ENCODE data around the gene ERC1.

ERC1 gene

DNA sequence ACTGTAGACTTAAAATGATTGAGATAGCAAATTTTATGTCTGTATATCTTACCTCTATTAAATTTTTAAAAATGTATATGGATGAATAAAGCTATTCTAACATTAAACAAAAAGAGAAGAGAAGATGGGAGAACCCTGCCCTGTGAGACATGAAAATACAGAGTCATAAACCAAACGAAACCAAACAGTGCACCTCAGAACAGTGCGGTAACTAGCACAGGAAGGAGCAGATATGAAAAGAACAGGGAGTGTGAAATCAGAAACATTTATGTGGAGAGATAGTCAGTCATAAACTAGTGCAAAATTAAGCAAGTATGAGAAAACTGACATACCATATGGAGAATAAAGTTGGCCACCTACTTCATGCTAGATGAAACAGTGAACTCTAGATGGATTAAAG is 135.1 kb downstream of the ERC1 start:
- Histone ChIP-seq H2BK12ac (ENCODE audit: low read length in 2 of 2) (no peak overlapping the region), H2BK5ac (ENCODE audit: low read depth, low read length, poor library complexity, severe bottlenecking) (no peak overlapping the region), H3K4me3 (ENCODE audit: insufficient read depth in 1 of 2, low read depth in 1 of 2, low read length in 2 of 2) (no peak overlapping the region), H3K9me3 (ENCODE audit: control insufficient read depth, low read length) (no peaks in the 10 kb centered on the region), H3K4me1 (ENCODE audit: control insufficient read depth, insufficient read depth, low read depth, low read length) (no peaks in the 10 kb centered on the region), H2AFZ (ENCODE audit: low read depth, low read length) (no peak overlapping the region), H4K91ac (ENCODE audit: low read length) (no peak overlapping the region), H3K14ac (ENCODE audit: low read length in 2 of 2) (no peak overlapping the region), H3K9ac (ENCODE audit: low read length) (no peak overlapping the region), H3K23ac (ENCODE audit: low read length in 2 of 2) (no peak overlapping the region), H2AK5ac (ENCODE audit: low read length, severe bottlenecking) (no peak overlapping the region), H2BK120ac (ENCODE audit: low read depth, low read length) (no peak overlapping the region), H3K27me3 (ENCODE audit: control insufficient read depth in 1 of 2, insufficient read depth in 1 of 2, low read length in 2 of 2) (no peaks in the 10 kb centered on the region), H3K18ac (ENCODE audit: low read depth in 1 of 2, low read length in 2 of 2) (no peak overlapping the region), H2BK15ac (ENCODE audit: low read depth, poor library complexity, severe bottlenecking) (no peak overlapping the region), H3K36me3 (ENCODE audit: control insufficient read depth in 1 of 2, insufficient read depth in 2 of 2, low read depth in 1 of 2, low read length in 2 of 2) (peaks cover 0 to 14% of the 10 kb centered on the region in 2 experiments), H3K4ac (ENCODE audit: low read depth in 1 of 2, low read length in 2 of 2) (no peak overlapping the region), H4K8ac (ENCODE audit: low read length) (no peak overlapping the region), H3K4me2 (ENCODE audit: low read length, poor library complexity, severe bottlenecking) (no peak overlapping the region), H3K27ac (ENCODE audit: low read length, poor library complexity, severe bottlenecking) (no peak overlapping the region), H3K79me1 (replicated peaks; ENCODE audit: low read length, poor library complexity, severe bottlenecking) (peaks cover 6% of the 10 kb centered on the region)
- 96% methylated on average over 2 of the region's 2 CpGs for WGBS
- DNase-seq, result no peak

DNA sequence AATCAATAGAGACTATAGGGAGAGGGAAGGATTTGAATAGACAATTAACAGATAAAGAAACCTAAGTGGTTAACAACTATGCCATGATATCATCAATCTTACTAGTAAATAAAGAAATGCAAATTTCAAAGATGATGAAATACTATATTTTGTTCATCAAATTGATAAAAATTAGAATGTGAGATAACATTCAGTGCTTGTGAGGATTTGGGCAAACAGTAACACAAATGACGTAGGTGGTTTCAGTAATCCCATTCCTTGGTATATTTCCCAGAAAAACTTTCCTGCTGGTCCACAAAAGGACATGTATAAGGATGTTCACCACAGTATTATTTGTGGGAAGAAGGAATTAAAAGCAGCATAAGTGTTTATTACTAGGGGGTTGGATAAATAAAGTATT is 136.0 kb downstream of the ERC1 start:
- DNase-seq, result no peak
- H2BK5ac ChIP-seq (ENCODE audit: low read depth, low read length, poor library complexity, severe bottlenecking), result no peak overlapping the region
- no peak overlapping the region for H3K4me3 ChIP-seq (ENCODE audit: insufficient read depth in 1 of 2, low read depth in 1 of 2, low read length in 2 of 2)
- H3K4ac ChIP-seq (ENCODE audit: low read depth in 1 of 2, low read length in 2 of 2), result no peak overlapping the region
- no peaks in the 10 kb centered on the region for H3K27me3 ChIP-seq (ENCODE audit: control insufficient read depth in 1 of 2, insufficient read depth in 1 of 2, low read length in 2 of 2)
- H3K18ac ChIP-seq (ENCODE audit: low read depth in 1 of 2, low read length in 2 of 2), result no peak overlapping the region
- H2BK120ac ChIP-seq (ENCODE audit: low read depth, low read length), result no peak overlapping the region
- no peak overlapping the region for H3K27ac ChIP-seq (ENCODE audit: low read length, poor library complexity, severe bottlenecking)
- no peak overlapping the region for H2BK15ac ChIP-seq (ENCODE audit: low read depth, poor library complexity, severe bottlenecking)
- no peak overlapping the region for H3K14ac ChIP-seq (ENCODE audit: low read length in 2 of 2)
- no peak overlapping the region for H4K91ac ChIP-seq (ENCODE audit: low read length)
- WGBS, result 100% methylated on average over 1 of the region's 1 CpG
- H3K23ac ChIP-seq (ENCODE audit: low read length in 2 of 2), result no peak overlapping the region
- peaks cover 5% of the 10 kb centered on the region for H3K79me1 ChIP-seq (replicated peaks; ENCODE audit: low read length, poor library complexity, severe bottlenecking)
- H2AK5ac ChIP-seq (ENCODE audit: low read length, severe bottlenecking), result no peak overlapping the region
- no peak overlapping the region for H2AFZ ChIP-seq (ENCODE audit: low read depth, low read length)
- H2BK12ac ChIP-seq (ENCODE audit: low read length in 2 of 2), result no peak overlapping the region
- no peak overlapping the region for H4K8ac ChIP-seq (ENCODE audit: low read length)
- H3K9ac ChIP-seq (ENCODE audit: low read length), result no peak overlapping the region
- no peaks in the 10 kb centered on the region for H3K4me1 ChIP-seq (ENCODE audit: control insufficient read depth, insufficient read depth, low read depth, low read length)
- H3K4me2 ChIP-seq (ENCODE audit: low read length, poor library complexity, severe bottlenecking), result no peak overlapping the region
- H3K36me3 ChIP-seq (ENCODE audit: control insufficient read depth in 1 of 2, insufficient read depth in 2 of 2, low read depth in 1 of 2, low read length in 2 of 2), result peaks cover 0 to 11% of the 10 kb centered on the region in 2 experiments
- no peaks in the 10 kb centered on the region for H3K9me3 ChIP-seq (ENCODE audit: control insufficient read depth, low read length)

- no peak overlapping the region for H3K27ac ChIP-seq (ENCODE audit: low read length, poor library complexity, severe bottlenecking)
These were observed 139.1 kb downstream of the ERC1 start for GRCh38 chr12:1130164-1130563.

DNA sequence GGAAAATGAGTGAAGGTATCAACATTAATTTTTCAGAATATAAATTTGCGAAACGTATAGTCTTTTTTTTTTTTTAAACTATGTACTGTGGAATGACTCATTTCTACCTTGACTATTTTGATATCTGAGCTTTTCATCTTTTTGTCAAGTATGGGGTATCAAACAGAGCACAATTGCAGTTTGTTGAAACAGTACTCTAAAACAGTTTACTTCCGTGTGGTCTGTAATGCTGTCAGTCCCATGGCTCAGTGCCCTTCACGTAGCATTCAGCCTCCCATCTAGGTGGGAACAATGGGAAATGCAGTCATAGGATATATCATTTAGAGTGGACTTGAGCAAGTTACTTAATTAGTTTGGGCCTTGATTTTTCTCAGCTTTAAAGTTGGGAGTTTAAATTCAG is 139.5 kb downstream of the ERC1 start:
- H3K23ac ChIP-seq (ENCODE audit: low read length in 2 of 2), result no peak overlapping the region
- H4K91ac ChIP-seq (ENCODE audit: low read length), result no peak overlapping the region
- H3K27me3 ChIP-seq (ENCODE audit: control insufficient read depth in 1 of 2, insufficient read depth in 1 of 2, low read length in 2 of 2), result no peaks in the 10 kb centered on the region
- H3K18ac ChIP-seq (ENCODE audit: low read depth in 1 of 2, low read length in 2 of 2), result no peak overlapping the region
- H3K79me1 ChIP-seq (replicated peaks; ENCODE audit: low read length, poor library complexity, severe bottlenecking), result peaks cover 12% of the 10 kb centered on the region
- no peak overlapping the region for H2BK15ac ChIP-seq (ENCODE audit: low read depth, poor library complexity, severe bottlenecking)
- no peak overlapping the region for H4K8ac ChIP-seq (ENCODE audit: low read length)
- no peak overlapping the region for H3K9ac ChIP-seq (ENCODE audit: low read length)
- no peak overlapping the region for H2AFZ ChIP-seq (ENCODE audit: low read depth, low read length)
- H2BK120ac ChIP-seq (ENCODE audit: low read depth, low read length), result no peak overlapping the region
- no peaks in the 10 kb centered on the region for H3K4me1 ChIP-seq (ENCODE audit: control insufficient read depth, insufficient read depth, low read depth, low read length)
- 99% methylated on average over 2 of the region's 4 CpGs for WGBS
- no peak overlapping the region for H2AK5ac ChIP-seq (ENCODE audit: low read length, severe bottlenecking)
- H3K27ac ChIP-seq (ENCODE audit: low read length, poor library complexity, severe bottlenecking), result no peak overlapping the region
- no peak overlapping the region for H3K4ac ChIP-seq (ENCODE audit: low read depth in 1 of 2, low read length in 2 of 2)
- H3K9me3 ChIP-seq (ENCODE audit: control insufficient read depth, low read length), result no peaks in the 10 kb centered on the region
- H3K14ac ChIP-seq (ENCODE audit: low read length in 2 of 2), result no peak overlapping the region
- DNase-seq, result no peak
- no peak overlapping the region for H2BK5ac ChIP-seq (ENCODE audit: low read depth, low read length, poor library complexity, severe bottlenecking)
- no peak overlapping the region for H3K4me2 ChIP-seq (ENCODE audit: low read length, poor library complexity, severe bottlenecking)
- H3K4me3 ChIP-seq (ENCODE audit: insufficient read depth in 1 of 2, low read depth in 1 of 2, low read length in 2 of 2), result no peak overlapping the region
- peaks cover 0 to 8% of the 10 kb centered on the region in 2 experiments for H3K36me3 ChIP-seq (ENCODE audit: control insufficient read depth in 1 of 2, insufficient read depth in 2 of 2, low read depth in 1 of 2, low read length in 2 of 2)
- no peak overlapping the region for H2BK12ac ChIP-seq (ENCODE audit: low read length in 2 of 2)

More at GRCh38 chr12:1130164-1130563, 139.1 kb downstream of the ERC1 start:
- Histone ChIP-seq H2BK15ac (ENCODE audit: low read depth, poor library complexity, severe bottlenecking) (no peak overlapping the region), H2AK5ac (ENCODE audit: low read length, severe bottlenecking) (no peak overlapping the region), H2BK120ac (ENCODE audit: low read depth, low read length) (no peak overlapping the region), H2AFZ (ENCODE audit: low read depth, low read length) (no peak overlapping the region), H3K18ac (ENCODE audit: low read depth in 1 of 2, low read length in 2 of 2) (no peak overlapping the region), H3K36me3 (ENCODE audit: control insufficient read depth in 1 of 2, insufficient read depth in 2 of 2, low read depth in 1 of 2, low read length in 2 of 2) (peaks cover 0 to 8% of the 10 kb centered on the region in 2 experiments), H2BK5ac (ENCODE audit: low read depth, low read length, poor library complexity, severe bottlenecking) (no peak overlapping the region), H3K23ac (ENCODE audit: low read length in 2 of 2) (no peak overlapping the region), H3K9ac (ENCODE audit: low read length) (no peak overlapping the region), H3K14ac (ENCODE audit: low read length in 2 of 2) (no peak overlapping the region), H3K4ac (ENCODE audit: low read depth in 1 of 2, low read length in 2 of 2) (no peak overlapping the region), H3K4me3 (ENCODE audit: insufficient read depth in 1 of 2, low read depth in 1 of 2, low read length in 2 of 2) (no peak overlapping the region), H2BK12ac (ENCODE audit: low read length in 2 of 2) (no peak overlapping the region), H3K4me2 (ENCODE audit: low read length, poor library complexity, severe bottlenecking) (no peak overlapping the region), H4K91ac (ENCODE audit: low read length) (no peak overlapping the region), H3K27me3 (ENCODE audit: control insufficient read depth in 1 of 2, insufficient read depth in 1 of 2, low read length in 2 of 2) (no peaks in the 10 kb centered on the region), H3K79me1 (replicated peaks; ENCODE audit: low read length, poor library complexity, severe bottlenecking) (peaks cover 12% of the 10 kb centered on the region), H4K8ac (ENCODE audit: low read length) (no peak overlapping the region), H3K4me1 (ENCODE audit: control insufficient read depth, insufficient read depth, low read depth, low read length) (no peaks in the 10 kb centered on the region), H3K9me3 (ENCODE audit: control insufficient read depth, low read length) (no peaks in the 10 kb centered on the region)
- 73% methylated on average over 3 of the region's 3 CpGs for WGBS
- no peak for DNase-seq

All from mesenchymal stem cell (in vitro differentiated cells and primary cell).